NB4 (cell line): ENCODE data around the gene NUMA1.

ENCODE experiments used
- CTCF ChIP-seq: IDR thresholded peaks from one replicate; pipeline ENCODE4 v1.5.1; 2012; ENCODE audit warnings: low read depth, low read length
- MYC ChIP-seq: IDR thresholded peaks from 2 replicates; pipeline ENCODE4 v1.6.1; 2011; ENCODE audit warnings: low read depth, low read length
- POLR2A ChIP-seq: IDR thresholded peaks from 2 replicates; pipeline ENCODE4 v1.6.1; 2011; ENCODE audit warnings: mild to moderate bottlenecking; ENCODE audit not compliant: insufficient read length; ENCODE audit errors: extremely low read depth

- no peak for TF ChIP-seq CTCF
- no peak for TF ChIP-seq MYC
- no peak for TF ChIP-seq POLR2A
Observed at GRCh38 chr11:72122607-72123006, 42.3 kb upstream of the NUMA1 start.
